Neural progenitor cell (in vitro differentiated cells): ENCODE data around the gene HK1. TPM values are rescaled to one million over a fixed set of nuclear protein-coding genes. Genes with fewer than 3 reads are reported as not detected.
"Not testable (repeated sequence)": the region's sequence is repeated elsewhere in the genome, so short reads cannot be mapped to it uniquely, and the experiment has no call there.

Experiments used
- DNase-seq: peaks from one replicate; pipeline ENCODE4 v3.0.0-alpha.2; 2016; ENCODE audit warnings: low spot score
- H2AFZ ChIP-seq: fragments of 200-600 bp; sonication (generic); replicated peaks from 2 replicates; pipeline ENCODE4 v1.6.1; 2016; ENCODE audit warnings: antibody characterized with exemption
- H3F3A ChIP-seq: fragments of 200-600 bp; sonication (generic); 2 replicates; pipeline ENCODE4 v1.6.1; 2016; ENCODE audit warnings: antibody characterized with exemption, low read depth
- H3K27ac ChIP-seq: fragments of 200-600 bp; sonication (generic); 2 replicates; pipeline ENCODE4 v1.5.1; 2016; ENCODE audit warnings: mild to moderate bottlenecking
- H3K27me3 ChIP-seq: fragments of 200-600 bp; sonication (generic); 2 replicates; pipeline ENCODE4 v1.6.1; 2016; ENCODE audit warnings: mild to moderate bottlenecking, moderate library complexity
- H3K36me3 ChIP-seq: fragments of 200-600 bp; sonication (generic); 2 replicates; pipeline ENCODE4 v1.5.1; 2016
- H3K4me1 ChIP-seq: fragments of 200-600 bp; sonication (generic); 2 replicates; pipeline ENCODE4 v1.6.1; 2016; ENCODE audit warnings: mixed run types
- H3K4me2 ChIP-seq: fragments of 200-600 bp; sonication (generic); 2 replicates; pipeline ENCODE4 v1.6.1; 2016
- H3K4me3 ChIP-seq: fragments of 200-600 bp; sonication (generic); 2 replicates; pipeline ENCODE4 v1.5.1; 2016
- H3K79me2 ChIP-seq: fragments of 200-600 bp; sonication (generic); 2 replicates; pipeline ENCODE4 v1.6.1; 2016; ENCODE audit warnings: low read depth
- H3K9ac ChIP-seq: fragments of 200-600 bp; sonication (generic); 2 replicates; pipeline ENCODE4 v1.6.1; 2016
- H3K9me3 ChIP-seq: fragments of 200-600 bp; sonication (generic); 2 replicates; pipeline ENCODE4 v1.5.1; 2016; ENCODE audit warnings: low read depth
- H4K20me1 ChIP-seq: fragments of 200-600 bp; sonication (generic); 2 replicates; pipeline ENCODE4 v1.6.1; 2016; ENCODE audit warnings: low read depth
- H3K27ac Mint-ChIP-seq: 3 replicates; pipeline ENCODE4 v1.8.0; 2021; ENCODE audit warnings: mixed read lengths
- H3K27me3 Mint-ChIP-seq: 2 replicates; pipeline ENCODE4 v1.8.0; 2022; ENCODE audit warnings: low read depth, mild to moderate bottlenecking, inconsistent platforms, moderate library complexity, mixed read lengths; ENCODE audit not compliant: insufficient read depth
- H3K36me3 Mint-ChIP-seq: 3 replicates; pipeline ENCODE4 v1.8.0; 2021; ENCODE audit warnings: mixed read lengths
- H3K4me1 Mint-ChIP-seq: 3 replicates; pipeline ENCODE4 v1.8.0; 2021; ENCODE audit warnings: mixed read lengths
- H3K4me3 Mint-ChIP-seq: 3 replicates; pipeline ENCODE4 v1.8.0; 2021; ENCODE audit warnings: mild to moderate bottlenecking, moderate library complexity, mixed read lengths
- H3K9me3 Mint-ChIP-seq: 3 replicates; pipeline ENCODE4 v1.8.0; 2020; ENCODE audit warnings: mixed read lengths
- EZH2 ChIP-seq: fragments of 200-600 bp; sonication (generic); IDR thresholded peaks from 2 replicates; pipeline ENCODE4 v1.6.1; 2017; ENCODE audit warnings: antibody characterized with exemption, mild to moderate bottlenecking, moderate library complexity
- EZH2phosphoT487 ChIP-seq: fragments of 200-600 bp; sonication (generic); IDR thresholded peaks from 2 replicates; pipeline ENCODE4 v1.6.1; 2017; ENCODE audit warnings: antibody characterized with exemption
- total RNA-seq: library from RNA; depleted of rRNA; stranded (reverse); fragments of >200 nt; gene quantifications from 2 replicates; pipeline ENCODE4 v1.2.3, GENCODE V29; 2015; ENCODE audit warnings: low replicate concordance
- TF ChIP-seq, protein P1 (sequence below): fragments of 200-600 bp; sonication (generic); IDR thresholded peaks from 2 replicates; pipeline ENCODE4 v1.5.1; 2017; ENCODE audit warnings: antibody characterized with exemption, mild to moderate bottlenecking

The HK1 gene
- total RNA-seq, 1 donor from 2014 or later: 30.1 TPM

DNA sequence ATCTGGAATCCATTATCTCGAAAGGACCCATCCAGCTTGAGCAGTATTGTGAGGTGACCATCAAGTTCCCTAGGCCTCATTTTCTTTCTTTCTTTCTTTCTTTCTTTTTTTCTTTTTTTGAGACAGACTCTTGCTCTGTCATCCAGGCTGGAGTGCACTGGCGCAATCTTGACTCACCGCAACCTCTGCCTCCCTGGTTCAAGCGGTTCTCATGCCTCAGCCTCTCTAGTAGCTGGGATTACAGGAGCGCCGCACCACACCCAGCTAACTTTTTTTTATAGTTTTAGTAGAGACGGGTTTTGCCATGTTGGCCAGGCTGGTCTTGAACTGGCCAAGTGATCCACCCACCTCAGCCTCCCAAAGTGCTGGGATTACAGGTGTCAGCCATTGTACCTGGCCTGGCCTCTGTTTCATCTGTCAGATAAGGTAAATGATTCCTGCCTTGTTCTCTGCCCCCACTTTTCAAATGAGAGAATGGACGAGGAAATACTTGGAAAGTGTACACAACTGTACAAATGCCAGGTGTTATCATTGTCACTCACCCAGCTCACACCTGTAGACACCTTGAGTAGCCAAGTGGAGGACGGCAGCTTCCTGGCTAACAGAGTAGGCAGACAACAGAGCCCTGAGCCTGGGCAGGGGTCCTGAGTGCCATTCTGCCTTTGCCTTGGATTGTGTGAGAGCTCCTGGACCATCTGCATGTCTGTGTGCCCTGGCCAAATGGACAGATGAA is 54.1 kb downstream of the HK1 start:
- Mint-ChIP-seq H3K36me3 (no peaks in the 10 kb centered on the region), H3K9me3 (no peaks in the 10 kb centered on the region), H3K27me3 (no peaks in the 10 kb centered on the region), H3K4me3 (no peak overlapping the region), H3K4me1 (peaks cover 42% of the 10 kb centered on the region), H3K27ac (no peak overlapping the region)
- H3K27ac ChIP-seq: no peak overlapping the region
- H3K9me3 ChIP-seq: no peaks in the 10 kb centered on the region
- H3K9ac ChIP-seq: no peak overlapping the region
- peaks cover 57% of the 10 kb centered on the region for H3K79me2 ChIP-seq
- peaks cover 17% of the 10 kb centered on the region for H4K20me1 ChIP-seq
- H3K27me3 ChIP-seq: no peaks in the 10 kb centered on the region
- H3K4me2 ChIP-seq: no peak overlapping the region
- peaks cover 7% of the 10 kb centered on the region for H3F3A ChIP-seq
- peaks cover 32% of the 10 kb centered on the region for H3K4me1 ChIP-seq
- no peaks in the 10 kb centered on the region for H3K36me3 ChIP-seq
- H2AFZ ChIP-seq: no peak overlapping the region
- no peak overlapping the region for H3K4me3 ChIP-seq
- TF ChIP-seq, protein P1, sequence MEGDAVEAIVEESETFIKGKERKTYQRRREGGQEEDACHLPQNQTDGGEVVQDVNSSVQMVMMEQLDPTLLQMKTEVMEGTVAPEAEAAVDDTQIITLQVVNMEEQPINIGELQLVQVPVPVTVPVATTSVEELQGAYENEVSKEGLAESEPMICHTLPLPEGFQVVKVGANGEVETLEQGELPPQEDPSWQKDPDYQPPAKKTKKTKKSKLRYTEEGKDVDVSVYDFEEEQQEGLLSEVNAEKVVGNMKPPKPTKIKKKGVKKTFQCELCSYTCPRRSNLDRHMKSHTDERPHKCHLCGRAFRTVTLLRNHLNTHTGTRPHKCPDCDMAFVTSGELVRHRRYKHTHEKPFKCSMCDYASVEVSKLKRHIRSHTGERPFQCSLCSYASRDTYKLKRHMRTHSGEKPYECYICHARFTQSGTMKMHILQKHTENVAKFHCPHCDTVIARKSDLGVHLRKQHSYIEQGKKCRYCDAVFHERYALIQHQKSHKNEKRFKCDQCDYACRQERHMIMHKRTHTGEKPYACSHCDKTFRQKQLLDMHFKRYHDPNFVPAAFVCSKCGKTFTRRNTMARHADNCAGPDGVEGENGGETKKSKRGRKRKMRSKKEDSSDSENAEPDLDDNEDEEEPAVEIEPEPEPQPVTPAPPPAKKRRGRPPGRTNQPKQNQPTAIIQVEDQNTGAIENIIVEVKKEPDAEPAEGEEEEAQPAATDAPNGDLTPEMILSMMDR: no peak
- no peak for TF ChIP-seq EZH2phosphoT487
- TF ChIP-seq EZH2: no peak
- no peak for DNase-seq

DNA sequence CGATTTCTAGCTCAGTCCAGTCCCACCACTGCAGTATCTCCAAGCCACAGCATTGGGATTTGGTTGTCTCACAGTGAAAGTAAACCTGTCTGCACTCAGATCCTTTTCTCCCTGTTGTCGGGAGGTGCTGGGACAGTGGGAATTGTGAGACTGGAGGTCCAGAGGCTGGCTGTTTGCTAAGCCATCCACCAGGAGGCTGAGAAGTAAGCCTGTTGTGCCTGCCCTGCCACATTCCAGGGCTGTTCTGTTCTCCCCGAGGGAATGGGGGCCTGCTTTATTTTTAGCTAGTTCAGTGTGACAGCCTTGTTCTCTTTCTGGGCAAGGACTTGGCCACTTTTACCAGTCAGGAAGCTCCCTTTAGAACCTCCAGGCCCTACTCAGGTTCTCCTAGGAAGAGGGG is 54.9 kb downstream of the HK1 start:
- Histone ChIP-seq H3K79me2 (peaks cover 60% of the 10 kb centered on the region), H3K4me2 (no peak overlapping the region), H3K27me3 (no peaks in the 10 kb centered on the region), H2AFZ (no peak overlapping the region), H3K9ac (no peak overlapping the region), H3K9me3 (no peaks in the 10 kb centered on the region), H3K27ac (peak overlapping the region; percentile 65), H3K4me3 (no peak overlapping the region), H3K36me3 (no peaks in the 10 kb centered on the region), H3F3A (peaks cover 6% of the 10 kb centered on the region), H4K20me1 (peaks cover 21% of the 10 kb centered on the region), H3K4me1 (peaks cover 32% of the 10 kb centered on the region)
- no peak overlapping the region for H3K4me3 Mint-ChIP-seq
- H3K9me3 Mint-ChIP-seq: no peaks in the 10 kb centered on the region
- peak; percentile 72 for DNase-seq
- TF ChIP-seq EZH2: no peak
- TF ChIP-seq, protein P1: peak; percentile 47
- no peaks in the 10 kb centered on the region for H3K36me3 Mint-ChIP-seq
- H3K27me3 Mint-ChIP-seq: no peaks in the 10 kb centered on the region
- peaks cover 43% of the 10 kb centered on the region for H3K4me1 Mint-ChIP-seq
- no peak overlapping the region for H3K27ac Mint-ChIP-seq

DNA sequence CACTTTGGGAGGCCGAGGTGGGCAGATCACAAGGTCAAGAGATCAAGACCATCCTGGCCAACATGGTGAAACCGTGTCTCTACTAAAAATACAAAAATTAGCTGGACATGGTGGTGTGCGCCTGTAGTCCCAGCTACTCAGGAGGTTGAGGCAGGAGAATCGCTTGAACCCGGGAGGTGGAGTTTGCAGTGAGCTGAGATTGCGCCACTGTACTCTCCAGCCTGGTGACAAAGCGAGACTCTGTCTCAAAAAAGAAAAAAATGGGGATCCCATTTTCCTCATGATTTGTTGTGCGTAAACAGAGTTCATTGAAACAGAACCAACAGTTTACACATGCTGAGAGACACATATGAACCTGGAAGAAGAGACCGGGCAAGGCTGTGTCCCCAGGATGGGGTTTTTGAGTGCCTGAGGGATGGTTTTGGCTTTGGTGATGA is 55.6 kb downstream of the HK1 start:
- peaks cover 21% of the 10 kb centered on the region for H4K20me1 ChIP-seq
- H3K36me3 ChIP-seq, H3K36me3 Mint-ChIP-seq, H3K9me3 ChIP-seq, H3K9me3 Mint-ChIP-seq, H3K4me3 ChIP-seq, H3K4me2 ChIP-seq, H3K27me3 ChIP-seq, H3K9ac ChIP-seq, H3K4me3 Mint-ChIP-seq, DNase-seq, H3K27ac Mint-ChIP-seq, H3F3A ChIP-seq, H3K27me3 Mint-ChIP-seq, H2AFZ ChIP-seq, H3K27ac ChIP-seq: not testable (repeated sequence)
- H3K4me1 ChIP-seq: peaks cover 33% of the 10 kb centered on the region
- H3K79me2 ChIP-seq: peaks cover 60% of the 10 kb centered on the region
- peaks cover 44% of the 10 kb centered on the region for H3K4me1 Mint-ChIP-seq

DNA sequence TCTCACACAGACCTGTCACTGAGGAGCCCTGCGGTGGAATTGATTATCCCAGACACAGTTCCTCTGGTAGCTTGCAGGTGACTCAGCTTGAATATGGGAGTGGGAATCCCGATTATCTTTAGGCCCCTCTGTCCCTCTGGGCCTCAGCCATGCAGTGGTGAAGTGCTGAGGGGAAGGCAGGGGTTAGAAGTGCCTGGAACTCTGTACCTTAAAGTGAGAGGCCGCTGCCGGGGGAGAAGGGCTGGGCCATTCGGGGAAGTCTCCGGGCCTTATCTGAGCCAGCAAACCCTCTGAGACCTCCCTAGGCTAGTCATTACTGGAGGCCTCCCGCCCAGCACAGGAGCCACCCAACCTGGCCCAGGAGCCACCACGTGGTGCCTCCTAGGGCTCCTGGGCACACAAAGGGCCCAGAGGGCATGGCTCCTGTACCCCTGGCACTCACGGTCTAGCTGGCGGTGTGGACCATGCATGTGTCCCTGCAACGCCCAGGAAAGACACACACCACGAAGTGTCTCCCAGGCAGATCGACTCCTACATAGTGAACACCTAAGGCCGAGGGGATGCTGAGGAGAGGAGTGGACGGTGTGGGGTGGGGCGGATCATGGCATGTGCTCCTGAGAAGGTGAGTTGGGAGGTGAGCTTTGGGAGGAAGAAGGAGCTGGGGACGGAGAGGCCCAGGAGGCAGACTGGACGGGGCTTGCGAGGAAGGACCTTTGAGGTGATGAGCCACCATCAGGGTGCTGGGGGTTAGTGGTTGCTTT is 56.2 kb downstream of the HK1 start:
- H3K27ac Mint-ChIP-seq: peak overlapping the region; percentile 72
- Histone ChIP-seq H4K20me1 (peaks cover 21% of the 10 kb centered on the region), H3K36me3 (no peaks in the 10 kb centered on the region), H2AFZ (no peak overlapping the region), H3K9me3 (no peaks in the 10 kb centered on the region), H3K79me2 (peaks cover 60% of the 10 kb centered on the region), H3F3A (no peaks in the 10 kb centered on the region), H3K27ac (no peak overlapping the region), H3K27me3 (no peaks in the 10 kb centered on the region), H3K4me2 (no peak overlapping the region), H3K4me1 (peaks cover 36% of the 10 kb centered on the region), H3K9ac (no peak overlapping the region), H3K4me3 (no peak overlapping the region)
- H3K36me3 Mint-ChIP-seq: no peaks in the 10 kb centered on the region
- no peaks in the 10 kb centered on the region for H3K9me3 Mint-ChIP-seq
- TF ChIP-seq EZH2phosphoT487: no peak
- TF ChIP-seq, protein P1: no peak
- no peak for TF ChIP-seq EZH2
- H3K4me1 Mint-ChIP-seq: peaks cover 50% of the 10 kb centered on the region
- no peaks in the 10 kb centered on the region for H3K27me3 Mint-ChIP-seq
- no peak for DNase-seq
- H3K4me3 Mint-ChIP-seq: no peak overlapping the region
